GM11168 (cell line): Measurements from ENCODE around the gene EIF4EBP3.
"Not testable (repeated sequence)": the region's sequence is repeated elsewhere in the genome, so short reads cannot be mapped to it uniquely, and the experiment has no call there.

ENCODE experiments used
- in situ Hi-C: fragments of 300-500 bp; cut with MboI; formaldehyde crosslinking; loops from one replicate; pipeline ENCODE4 v1.12.0; 2022; ENCODE audit warnings: low sequenced_read_pairs; ENCODE audit not compliant: unreplicated experiment

The EIF4EBP3 gene

DNA sequence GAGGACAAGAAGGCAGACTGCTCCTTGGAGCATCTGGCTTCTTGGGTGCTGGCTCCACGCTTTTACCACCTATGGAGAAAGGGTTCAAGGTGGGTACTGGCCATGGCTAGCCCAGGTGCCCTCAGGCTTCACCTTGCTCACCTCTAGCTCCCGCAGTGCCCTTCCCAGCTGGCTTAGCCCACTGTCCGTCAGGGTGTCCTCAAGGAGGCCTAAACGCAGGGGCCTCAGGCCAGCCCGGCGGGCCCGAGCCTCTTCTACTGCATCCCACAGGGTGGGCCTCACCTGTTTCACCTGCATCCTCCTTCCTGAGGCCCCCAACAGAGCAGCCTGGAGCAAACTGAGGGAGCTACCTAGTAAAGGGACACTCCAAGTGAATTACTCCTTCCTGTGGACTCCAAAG lies 26.2 kb downstream of the EIF4EBP3 start:
- in situ Hi-C loops, result no loop called here

- in situ Hi-C loops, result no loop called here
Measured at GRCh38 chr5:140574165-140574564, 26.7 kb downstream of the EIF4EBP3 start.

DNA sequence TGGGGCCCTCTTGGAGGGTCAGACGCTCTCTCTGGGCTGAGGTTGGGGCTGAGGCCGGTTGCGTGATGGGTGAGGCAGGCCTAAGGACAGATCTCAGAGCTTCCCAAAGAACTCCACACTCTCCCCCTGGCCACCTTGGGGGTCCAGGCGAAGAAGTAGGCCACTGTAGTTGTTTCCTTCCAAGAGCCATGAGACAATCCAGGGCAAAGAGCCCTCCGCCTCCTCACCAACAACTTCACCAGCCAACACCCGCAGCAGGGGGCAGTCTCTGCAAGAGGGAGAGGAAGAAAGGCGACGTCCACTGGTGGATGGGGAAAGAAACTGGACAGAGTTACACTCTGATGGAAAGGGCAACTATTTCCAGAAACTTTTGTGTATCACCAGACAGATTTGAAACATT lies 27.8 kb downstream of the EIF4EBP3 start:
- in situ Hi-C loops, result no loop called here

DNA sequence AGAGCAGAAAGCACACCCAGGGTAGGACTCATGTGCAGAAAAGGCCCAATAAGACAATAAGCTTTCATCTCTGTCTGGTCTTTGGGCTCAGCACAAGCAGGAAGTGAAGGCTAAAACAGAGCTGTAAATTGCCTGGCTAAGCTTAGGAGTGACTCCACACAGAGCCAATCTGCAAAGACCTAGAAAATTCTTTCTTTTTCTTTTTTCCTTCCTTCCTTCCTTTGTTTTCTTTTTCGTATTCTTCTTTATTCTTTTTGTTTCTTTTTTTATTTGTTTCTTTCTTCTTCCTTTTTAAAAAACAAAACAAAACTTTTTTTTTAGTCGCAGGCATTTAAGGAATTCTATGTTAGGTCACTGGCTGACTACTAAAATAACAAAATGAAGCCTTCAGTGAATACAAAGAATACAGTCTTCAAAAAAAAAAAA lies 29.3 kb downstream of the EIF4EBP3 start:
- in situ Hi-C loops, result no loop called here

GRCh38 chr5:140579188-140579747 lies 31.8 kb downstream of the EIF4EBP3 start:
- in situ Hi-C loops, result not testable (repeated sequence)

- in situ Hi-C loops, result no loop called here
Measured at GRCh38 chr5:140587495-140587894, 40.0 kb downstream of the EIF4EBP3 start.

DNA sequence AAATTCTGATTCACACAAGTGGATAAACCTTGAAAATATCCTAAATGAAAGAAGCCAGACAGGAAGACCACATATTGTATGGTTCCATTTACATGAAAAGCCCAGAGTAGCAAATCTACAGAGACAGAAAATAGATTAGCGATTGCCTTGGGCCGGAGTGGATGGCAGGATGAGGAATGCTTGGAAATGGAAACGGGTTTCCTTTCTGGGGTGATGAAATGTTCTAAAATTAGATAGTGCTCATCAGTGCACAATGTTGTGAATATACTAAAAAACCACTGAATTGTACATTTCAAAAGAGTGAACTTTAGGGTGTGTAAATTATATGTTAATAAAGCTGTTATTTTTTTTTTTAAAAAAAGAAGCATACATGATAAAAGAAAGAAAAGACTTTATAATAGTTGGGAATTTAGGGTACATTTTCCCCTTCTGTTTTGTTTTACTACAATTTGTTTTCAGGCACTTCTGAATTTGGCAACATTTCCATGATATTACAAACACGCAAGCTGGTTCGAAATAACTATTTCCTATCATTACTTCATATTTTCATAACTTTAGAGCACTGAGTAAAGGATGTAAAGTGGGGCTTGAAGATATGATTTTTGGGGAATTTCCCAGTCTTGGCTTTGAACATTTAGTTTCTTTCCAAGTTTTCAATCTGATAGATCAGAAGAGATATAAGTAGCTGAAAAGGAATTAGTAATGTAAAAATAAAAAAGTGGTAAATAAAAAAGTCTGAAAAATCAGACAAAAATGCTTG lies 41.0 kb downstream of the EIF4EBP3 start:
- in situ Hi-C loops, result no loop called here

DNA sequence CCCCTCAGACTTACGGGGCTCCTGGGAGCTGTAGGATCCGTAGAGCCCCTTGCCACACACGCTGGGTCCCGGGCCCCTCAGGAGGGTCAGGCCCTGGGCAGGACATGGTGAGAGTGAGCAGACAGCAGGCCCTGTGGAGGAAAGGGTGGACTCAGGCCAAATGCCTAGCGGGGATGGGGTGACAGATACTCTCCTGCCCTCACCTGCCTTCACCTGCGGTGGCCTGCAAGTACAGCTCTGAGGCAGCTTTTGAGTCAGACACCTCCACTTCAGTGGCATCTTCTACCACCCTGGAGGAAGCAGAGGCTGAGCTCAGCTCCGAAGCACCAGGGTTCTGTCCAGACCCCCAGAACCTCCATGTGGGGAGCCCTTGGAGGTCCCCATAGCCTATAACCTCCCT lies 43.4 kb downstream of the EIF4EBP3 start:
- in situ Hi-C loops, result no loop called here

DNA sequence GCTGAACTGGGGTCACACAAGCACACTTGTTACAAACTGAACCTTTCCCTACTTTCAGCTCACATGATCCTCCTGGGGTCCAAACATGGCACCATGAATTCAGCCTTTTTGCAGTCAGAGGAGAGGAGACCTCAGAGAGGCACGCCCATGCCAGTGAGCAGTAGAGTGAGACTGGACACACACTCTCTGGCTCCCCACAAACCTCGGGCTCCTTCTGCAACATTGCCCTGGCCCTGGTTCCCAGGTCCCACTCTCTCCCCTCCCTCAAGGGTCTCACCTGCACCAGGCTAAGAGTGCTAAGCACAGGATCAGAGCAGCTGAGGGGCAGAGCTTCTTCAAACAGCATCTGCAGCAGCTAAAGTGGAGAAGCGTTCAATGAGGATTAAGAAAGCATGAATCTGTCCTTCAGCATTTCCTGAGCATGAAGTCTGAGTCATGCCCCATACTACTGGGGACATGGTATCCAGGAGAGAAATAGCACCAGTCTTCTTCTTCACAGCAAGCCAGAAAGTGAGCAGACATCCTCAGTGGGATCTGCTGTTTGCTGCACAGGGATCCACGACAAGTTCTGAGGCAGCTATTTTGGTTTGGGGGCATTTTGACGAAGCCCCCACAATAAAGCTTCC lies 44.4 kb downstream of the EIF4EBP3 start:
- in situ Hi-C loops, result no loop called here

DNA sequence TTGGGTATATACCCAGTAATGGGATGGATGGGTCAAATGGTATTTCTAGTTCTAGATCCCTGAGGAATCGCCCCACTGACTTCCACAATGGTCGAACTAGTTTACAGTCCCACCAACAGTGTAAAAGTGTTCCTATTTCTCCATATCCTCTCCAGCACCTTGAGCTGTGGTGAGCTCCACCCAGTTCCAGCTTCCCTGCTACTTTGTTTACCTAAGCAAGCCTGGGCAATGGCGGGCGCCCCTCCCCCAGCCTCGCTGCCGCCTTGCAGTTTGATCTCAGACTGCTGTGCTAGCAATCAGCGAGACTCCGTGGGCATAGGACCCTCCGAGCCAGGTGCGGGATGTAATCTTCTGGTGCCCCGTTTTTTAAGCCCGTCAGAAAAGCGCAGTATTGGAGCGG lies 45.6 kb downstream of the EIF4EBP3 start:
- in situ Hi-C loops, result not testable (repeated sequence)

DNA sequence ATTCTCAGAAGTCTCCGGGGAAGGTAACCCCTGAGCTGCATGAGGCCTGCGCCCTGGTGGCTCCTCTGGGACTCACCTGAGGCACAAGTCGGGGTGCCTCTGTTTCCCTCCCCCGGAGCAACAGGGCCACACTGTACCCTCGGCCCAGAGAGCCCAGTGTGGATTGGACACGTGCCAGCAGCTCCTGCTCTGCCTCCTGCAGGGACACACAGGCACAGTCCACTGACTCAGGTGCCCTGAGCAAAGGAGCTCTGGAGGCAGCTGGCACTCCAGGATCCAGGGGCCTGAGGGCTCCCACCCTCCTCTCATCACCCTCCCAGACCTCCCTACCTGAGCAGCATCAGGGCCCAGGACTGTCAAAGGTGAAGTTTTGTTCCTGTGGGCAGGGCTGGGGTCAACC lies 46.7 kb downstream of the EIF4EBP3 start:
- in situ Hi-C loops, result no loop called here

DNA sequence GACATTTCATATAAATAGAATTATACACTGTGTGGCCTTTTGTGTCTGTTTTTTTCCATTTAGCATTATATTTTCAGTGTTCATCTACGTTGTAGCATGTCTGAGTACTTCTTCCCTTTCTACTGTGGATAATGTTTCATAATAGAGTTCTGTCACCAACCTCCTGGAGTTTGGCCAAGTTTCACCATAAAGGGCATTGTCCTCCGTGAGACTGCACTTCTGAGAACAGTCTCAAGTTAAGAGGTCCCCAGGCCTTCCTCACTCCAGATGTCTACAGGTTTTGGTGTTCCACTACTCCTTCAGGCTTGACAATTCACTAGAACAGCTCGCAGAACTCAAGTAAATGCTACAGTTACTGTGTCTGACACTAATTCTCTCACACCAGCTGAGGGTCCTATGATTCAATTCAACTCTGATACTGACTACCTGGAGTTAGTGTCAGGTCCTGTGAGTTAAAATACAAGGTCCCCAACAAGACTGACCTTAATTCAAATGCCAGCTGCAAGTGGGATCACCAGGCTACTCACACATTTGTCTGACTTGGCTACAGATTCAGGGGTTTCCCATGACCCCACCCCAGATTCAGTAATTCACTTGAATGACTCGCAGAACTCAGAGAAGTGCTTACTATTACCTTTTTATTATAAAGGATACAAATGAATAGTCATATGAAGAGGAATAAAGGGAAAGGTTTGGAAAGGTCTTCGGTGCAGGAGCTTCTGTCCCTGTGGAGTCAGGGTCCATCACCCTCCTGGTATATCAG lies 48.3 kb downstream of the EIF4EBP3 start:
- in situ Hi-C loops, result no loop called here

GRCh38 chr5:140596321-140596741 lies 48.9 kb downstream of the EIF4EBP3 start:
- in situ Hi-C loops, result no loop called here

GRCh38 chr5:140598836-140599235 lies 51.4 kb downstream of the EIF4EBP3 start:
- in situ Hi-C loops, result no loop called here
